HTERT RPE-1 (cell line): Measurements from ENCODE around the gene CD207.
"Not testable (repeated sequence)": the region's sequence is repeated elsewhere in the genome, so short reads cannot be mapped to it uniquely, and the experiment has no call there.

Experiments used
- in situ Hi-C: fragments of 300-500 bp; cut with MboI; formaldehyde crosslinking; loops from 4 replicates; pipeline ENCODE4 v1.14.3; 2020; ENCODE audit warnings: low sequenced_read_pairs

Gene CD207

GRCh38 chr2:70829916-70830315 is 5.7 kb downstream of the CD207 start:
- in situ Hi-C loops: no loop called here

- in situ Hi-C loops: no loop called here
Measured at GRCh38 chr2:70828914-70829824, 6.4 kb downstream of the CD207 start.

DNA sequence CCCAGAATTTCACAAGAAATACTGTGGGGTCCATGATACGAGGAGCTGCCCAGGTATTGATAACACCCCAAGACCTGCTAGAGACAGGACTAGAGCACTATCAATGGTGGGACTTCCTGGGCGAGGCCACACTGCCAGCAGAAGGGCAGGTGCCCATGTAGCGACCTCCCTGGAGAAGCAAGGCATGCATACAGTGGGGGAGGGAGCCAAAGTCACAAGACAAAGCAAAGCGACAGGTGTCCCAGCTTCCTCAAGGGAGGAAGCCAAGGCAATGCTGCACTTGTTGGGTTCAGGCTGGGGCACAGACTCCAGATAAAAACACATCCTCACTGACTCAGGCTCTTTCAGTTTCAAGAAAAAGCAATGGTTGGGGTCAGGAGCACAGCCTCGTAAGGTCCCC is 7.5 kb downstream of the CD207 start:
- in situ Hi-C loops: no loop called here

DNA sequence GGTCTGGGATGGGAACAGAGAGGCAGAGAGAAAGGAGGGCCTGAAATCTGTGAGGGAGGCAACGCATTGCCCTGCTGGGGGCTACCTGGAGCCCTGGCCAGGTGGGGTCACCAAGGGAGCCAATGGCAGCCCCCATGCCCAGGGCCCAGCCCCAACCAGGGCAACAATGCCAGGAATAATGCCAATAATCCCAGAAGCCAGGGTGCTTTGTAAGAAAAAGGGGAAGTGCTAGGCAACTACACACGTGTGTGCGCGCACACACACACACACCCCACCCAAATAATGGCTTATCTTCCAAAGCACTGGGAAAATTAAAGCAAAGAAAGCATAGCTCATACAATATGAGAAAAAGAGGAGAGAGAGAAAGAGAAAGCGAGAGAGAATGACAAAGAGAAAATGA is 8.2 kb downstream of the CD207 start:
- in situ Hi-C loops: no loop called here

DNA sequence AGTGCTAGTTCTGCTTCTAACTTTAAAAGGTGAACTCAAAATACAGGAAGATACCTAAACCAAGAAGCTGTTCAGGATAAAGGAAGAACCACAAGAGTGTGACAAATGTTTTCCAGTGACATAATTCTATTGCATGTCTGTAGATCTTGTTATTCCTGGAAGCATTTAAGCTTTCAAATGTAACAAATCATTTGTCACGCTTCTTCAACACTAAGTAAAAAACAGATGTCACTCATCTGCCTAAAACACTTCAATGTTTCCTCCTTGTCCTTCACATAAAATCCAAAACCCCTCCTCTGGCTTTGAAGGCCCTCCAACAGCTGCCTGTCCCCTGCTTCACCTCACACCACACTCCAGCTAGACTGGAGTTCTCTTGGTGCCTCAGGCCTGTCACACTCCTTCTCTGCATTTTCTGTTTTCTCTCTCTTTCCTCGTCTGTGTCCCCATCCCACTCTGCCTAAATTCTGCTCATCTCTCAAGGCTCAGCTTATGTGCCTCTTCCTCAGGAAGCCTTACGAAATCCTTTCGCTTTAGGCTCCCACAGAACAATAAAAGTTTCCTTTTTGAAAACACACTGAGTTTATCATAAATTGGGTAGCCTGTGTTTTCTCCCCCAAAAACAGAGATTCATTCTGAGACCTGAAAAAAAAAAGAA is 8.8 kb downstream of the CD207 start:
- in situ Hi-C loops: no loop called here

GRCh38 chr2:70823249-70823648 is 12.4 kb downstream of the CD207 start:
- in situ Hi-C loops: no loop called here

- in situ Hi-C loops: no loop called here
Measured at GRCh38 chr2:70822843-70823242, 12.8 kb downstream of the CD207 start.

DNA sequence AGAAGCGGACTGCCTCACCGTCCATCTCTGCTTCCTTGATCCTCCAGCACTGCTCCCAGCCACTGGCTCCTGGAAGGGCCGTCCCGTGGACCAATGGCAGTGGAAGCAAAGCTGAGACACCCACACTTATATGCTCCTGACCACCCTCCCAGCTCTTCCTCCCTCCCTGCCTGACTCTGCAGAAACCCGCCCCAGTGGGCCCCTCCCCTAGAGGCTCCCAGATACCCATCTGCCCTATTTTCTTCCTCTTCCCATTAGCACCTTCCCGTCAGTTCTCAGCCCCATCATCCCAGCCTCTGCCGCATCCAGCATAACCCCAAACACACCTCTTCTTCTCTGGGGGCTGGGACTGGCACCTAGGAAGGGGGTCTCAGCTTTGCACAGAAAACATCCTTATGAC is 15.1 kb downstream of the CD207 start, which contains the start of gene CLEC4F:
CLEC4F (minus strand) TSS at position 101 of the 400 bp plus-strand sequence; CDS start at position 25, 76 bp downstream.
- in situ Hi-C loops: no loop called here

- in situ Hi-C loops: no loop called here
Measured at GRCh38 chr2:70817284-70817954, 18.2 kb downstream of the CD207 start.

DNA sequence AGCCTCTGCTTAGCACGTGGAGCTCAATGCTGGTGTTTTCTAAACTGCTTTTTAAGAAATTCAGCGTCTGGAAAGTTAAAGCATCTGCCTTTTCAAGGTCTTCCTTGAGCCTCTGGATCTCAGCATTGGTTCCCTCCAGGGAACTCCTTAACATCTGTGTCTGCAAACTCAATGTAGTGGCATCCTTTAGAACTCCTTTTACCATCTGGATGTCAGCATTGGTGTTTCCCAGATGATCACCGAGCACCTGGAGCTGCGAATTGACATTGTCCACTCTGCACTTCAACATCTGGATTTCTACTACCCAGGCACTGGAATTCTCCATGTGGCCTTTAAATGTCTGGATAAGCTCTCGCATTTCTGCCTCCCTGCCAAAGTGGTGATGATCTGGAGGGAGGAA is 18.9 kb downstream of the CD207 start:
- in situ Hi-C loops: no loop called here

DNA sequence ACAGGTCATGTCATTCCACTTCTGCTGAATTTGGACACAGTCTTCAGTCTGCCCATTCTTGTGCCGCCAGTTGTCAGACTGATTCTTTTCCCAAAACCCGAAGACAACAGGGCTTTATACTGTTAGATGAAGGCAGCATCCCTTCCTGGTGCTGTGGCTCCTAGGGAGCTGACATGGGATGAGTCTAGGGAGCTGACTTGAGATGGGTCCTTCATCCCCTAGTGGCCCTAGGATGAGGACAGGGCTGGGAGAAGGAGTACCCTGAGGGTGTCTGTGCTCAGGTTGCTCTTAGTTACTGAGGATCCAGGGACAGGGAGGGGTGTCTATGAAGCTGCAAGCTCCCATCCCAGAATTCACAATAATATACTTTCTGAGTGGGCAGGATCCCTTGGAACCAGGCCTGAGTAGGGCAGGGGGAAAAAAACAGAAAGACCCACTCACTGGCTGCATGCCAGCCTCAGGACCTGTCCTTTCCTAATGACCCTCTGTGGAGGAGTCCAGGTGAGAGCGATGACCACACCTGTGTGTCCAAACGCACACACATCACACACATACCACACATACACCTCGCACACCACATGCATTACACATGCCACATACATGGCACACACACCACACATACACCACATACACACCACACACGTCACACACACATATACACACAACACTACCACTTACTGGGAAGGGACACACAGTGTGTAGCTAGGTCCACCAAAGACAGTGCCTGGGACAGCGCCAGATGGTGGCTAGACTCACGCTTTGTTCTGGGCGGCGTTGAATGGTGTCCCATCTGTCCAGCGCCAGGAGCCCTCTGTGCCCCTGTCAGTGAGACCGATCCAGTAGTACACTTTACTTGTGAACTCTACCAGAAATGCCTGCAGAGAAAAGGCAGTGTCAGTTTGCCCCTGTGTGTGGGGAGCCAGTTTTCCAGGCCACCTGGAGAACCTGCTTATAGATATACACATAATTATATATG is 26.3 kb downstream of the CD207 start:
- in situ Hi-C loops: no loop called here

GRCh38 chr2:70807828-70808118 is 27.8 kb downstream of the CD207 start:
- in situ Hi-C loops: no loop called here

DNA sequence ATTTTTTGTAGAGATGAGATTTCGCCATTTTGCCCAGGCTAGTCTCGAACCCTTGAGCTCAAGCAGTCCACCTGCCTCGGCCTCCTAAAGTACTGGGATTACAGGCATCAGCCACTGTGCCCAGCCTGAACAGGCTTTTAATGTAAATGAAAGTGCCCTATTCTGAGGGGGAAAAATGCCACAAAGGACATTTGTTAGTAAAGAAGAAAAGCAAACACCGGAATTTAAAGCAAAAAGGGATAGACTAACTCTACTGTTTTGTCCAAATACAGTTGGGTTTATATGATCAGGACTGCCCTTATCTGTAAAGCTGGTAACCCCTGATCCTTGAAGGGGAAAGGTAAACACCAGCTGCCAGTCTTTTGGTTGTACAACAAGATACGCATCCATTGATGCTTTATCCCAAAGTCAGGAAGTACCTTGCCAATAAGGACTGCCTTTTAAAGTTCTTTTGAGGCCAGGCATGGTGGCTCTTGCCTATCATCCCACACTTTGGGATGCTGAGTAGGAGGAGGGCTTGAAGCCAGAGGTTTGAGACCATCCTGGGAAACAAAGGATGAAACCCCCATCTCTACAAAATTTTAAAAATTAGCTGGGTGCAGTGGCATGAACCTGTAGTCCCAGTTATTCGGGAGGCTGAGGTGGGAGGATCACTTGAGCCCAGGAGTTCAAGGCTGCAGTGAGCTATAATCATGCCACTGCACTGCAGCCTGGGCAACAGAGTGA is 28.4 kb downstream of the CD207 start:
- in situ Hi-C loops: no loop called here

GRCh38 chr2:70806620-70807019 is 29.0 kb downstream of the CD207 start:
- in situ Hi-C loops: no loop called here

GRCh38 chr2:70806013-70806412 is 29.6 kb downstream of the CD207 start:
- in situ Hi-C loops: no loop called here

GRCh38 chr2:70801607-70802263 is 33.9 kb downstream of the CD207 start:
- in situ Hi-C loops: no loop called here

DNA sequence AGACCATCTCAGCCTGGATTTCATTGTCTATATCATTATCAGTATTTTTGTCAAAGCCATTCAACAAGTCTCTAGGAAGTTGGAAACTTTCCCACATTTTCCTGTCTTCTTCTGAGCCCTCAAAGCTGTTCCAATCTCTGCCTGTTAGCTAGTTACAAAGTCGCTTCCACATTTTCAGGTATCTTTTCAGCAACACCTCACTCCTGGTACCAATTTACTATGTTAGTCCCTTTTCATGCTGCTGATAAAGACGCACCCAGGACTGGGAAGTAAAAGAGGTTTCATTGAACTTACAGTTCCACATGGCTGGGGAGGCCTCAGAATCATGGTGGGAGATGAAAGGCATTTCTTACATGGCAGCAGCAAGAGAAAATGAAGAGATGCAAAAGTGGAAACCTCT is 35.9 kb downstream of the CD207 start:
- in situ Hi-C loops: no loop called here

- in situ Hi-C loops: not testable (repeated sequence)
Measured at GRCh38 chr2:70797996-70798395, 37.6 kb downstream of the CD207 start.

- in situ Hi-C loops: no loop called here
Measured at GRCh38 chr2:70797506-70797905, 38.1 kb downstream of the CD207 start.
